Stimulated activated CD4-positive, alpha-beta T cell treated with anti-CD3 and anti-CD28 coated beads, Interleukin-2, amount 100 ng/mL, for 48 hours (primary cell): ENCODE results near the gene TIMM22.

Experiments used
- DNase-seq, 2 donors: peaks; one replicate each; pipeline ENCODE4 v3.0.0-alpha.2; 2020

Gene TIMM22

DNA sequence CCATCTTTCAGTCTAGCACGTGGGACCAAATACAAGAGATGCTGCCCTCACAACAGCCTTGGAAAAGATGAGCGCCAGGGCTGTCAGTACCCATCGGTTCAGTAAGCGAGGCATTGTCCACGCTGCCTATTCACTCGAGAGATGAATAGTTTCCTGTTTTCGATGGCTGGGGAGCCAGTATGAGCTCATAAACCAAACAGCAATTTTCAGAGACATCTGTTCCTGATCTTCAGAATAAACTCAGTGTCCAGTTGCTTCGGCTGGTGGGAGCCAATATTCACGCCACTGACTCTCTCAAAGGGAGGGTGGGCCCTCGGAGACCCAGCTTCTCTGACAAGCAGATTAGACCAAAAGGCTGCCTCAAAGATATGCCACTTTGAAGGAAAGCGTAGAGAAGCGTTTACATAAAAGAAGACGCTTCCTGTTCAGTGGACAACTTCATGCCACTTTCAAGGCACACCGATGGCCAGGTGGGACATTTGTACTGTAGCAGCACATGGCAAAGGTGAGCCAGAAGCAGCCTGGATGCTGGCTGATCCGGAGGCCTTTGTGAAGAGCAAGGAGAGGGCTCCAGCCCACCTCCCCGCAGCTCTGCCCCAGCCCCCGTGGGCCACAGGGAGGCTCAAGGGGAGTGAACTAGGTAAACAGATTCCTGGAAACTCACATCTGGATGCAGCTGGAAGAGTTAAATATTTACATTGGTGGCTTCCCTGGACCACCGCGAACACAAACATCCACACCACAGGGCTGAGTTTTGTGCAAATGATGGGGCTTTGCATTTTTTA is 6.0 kb downstream of the TIMM22 start:
- DNase-seq, result no peak

DNA sequence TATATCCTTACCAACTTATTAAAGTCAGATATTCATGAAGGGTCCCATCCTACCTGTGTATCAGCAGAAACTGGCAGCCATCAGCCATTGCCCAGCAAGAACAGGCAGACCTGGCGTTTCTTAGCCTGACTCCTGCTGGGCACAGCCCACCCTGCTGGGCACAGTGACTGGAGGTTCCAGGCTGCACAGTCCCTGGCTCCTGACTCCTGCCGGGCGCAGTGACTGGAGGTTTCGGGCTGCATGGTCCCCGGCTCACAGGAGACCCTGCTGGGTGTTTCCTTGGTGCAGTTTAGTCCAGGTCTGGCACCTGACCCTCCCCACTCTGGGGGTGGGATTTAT is 6.7 kb downstream of the TIMM22 start:
- no peak for DNase-seq

DNA sequence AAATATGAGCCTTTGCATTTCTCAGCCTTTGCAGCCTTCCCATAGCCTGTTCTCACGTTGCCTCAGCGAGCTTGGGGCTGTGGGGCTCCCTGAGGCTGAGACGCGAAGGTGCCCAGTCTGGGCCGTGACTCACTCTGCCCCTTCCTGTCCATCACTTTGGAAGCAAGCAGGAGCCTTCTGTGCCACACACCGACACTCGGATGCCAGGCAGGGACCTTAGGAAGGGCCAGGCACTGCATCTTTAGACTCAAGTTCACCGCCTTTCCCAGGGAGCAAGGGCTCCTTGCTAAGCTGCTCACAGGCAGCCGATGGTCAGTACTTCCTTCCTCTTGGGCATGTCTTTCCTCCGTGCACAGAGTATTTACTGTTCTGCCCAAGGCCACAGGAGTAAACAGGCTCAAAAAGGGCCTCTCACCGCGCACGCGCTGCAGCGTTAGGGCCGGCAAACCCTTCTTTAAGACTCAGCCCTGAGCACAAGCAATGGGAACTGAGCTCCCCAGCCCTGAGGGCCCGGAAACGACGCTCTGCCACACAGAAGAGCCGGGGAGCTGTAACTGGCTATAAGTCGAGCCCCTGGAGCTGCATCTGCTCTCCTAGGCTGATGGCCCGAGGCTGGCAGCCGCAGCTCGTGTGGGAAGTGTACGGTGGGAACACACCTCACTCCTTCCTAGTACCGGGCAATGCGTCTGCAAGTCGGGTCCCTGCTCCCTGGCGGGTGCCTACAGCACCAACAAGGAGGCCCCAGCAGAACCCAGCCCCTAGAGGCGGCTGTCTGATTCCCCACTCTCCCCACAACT is 7.2 kb downstream of the TIMM22 start:
- DNase-seq, result no peak

DNA sequence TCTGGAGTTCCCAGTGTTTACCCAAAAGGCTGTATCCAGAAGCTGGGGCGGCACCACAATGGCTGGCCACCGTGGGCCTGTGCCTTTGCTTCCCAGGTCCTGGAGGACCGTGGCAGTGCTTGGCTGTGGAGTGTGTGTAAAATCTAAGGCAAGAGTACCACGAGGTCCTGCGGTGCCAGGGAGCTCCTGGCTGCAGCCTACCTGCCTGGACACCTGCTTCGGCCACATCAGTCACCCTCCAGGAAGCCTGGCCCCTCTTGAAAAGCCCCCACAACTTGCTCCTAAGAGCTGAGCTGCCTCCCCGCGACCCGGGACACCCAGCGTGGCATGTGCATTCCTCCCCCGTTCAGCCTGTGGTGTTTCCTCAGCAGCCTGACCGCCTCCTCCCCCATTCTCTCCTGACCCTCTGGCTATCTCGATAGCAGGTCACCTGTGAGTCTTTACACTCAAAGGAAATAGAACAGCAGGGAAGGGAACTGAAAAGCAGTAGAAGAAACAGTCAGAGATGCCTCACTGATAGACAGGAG is 7.9 kb downstream of the TIMM22 start:
- DNase-seq, result no peak

DNA sequence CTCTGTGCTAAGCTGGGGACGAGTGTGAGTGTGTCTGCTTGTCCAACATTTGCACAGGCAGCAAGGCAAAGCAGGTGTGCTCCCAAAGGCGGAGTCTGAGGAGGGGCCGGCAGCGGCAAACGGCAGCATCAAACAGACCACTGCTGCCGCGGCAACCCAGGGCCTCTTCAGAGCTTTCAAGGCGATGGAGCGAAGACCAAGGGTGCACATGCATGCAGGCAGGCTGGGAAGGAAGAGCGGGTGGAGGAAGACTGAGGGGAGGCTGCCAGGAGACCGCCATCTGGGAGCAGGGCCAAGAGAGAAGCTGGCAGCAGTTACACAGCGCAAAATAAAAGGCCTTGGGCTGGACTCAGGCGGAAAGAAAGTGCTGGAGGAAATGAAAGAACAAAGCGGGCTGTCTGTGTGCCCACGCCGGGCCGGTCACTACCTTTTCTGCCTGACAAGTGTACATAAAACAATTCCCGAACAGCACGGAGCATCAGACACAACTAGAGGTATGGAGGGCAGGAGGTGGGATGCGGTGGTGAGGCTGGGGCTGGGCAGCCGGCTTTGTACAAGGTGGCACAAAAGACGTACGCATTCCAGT is 8.5 kb downstream of the TIMM22 start:
- no peak for DNase-seq

DNA sequence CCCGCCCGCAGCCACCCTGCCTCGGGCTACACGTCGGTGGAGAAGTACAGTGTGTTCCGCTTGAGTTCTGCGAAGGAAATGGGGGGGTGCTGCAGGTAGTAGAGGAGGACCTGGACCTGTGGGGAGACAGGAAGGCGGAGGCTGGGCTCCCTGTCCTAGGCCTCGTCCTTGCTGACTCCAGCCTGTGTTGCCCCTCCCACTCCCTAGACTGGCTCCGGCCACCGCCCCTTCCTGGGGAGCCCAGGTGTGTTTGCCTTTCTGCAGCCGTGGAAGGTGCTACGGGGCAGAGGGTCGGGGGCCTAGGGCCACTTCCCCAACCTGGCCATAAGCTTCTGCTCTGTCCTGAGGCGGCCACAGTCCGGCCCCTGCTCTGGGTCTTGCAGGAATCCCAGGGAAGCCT is 9.1 kb downstream of the TIMM22 start:
- DNase-seq, result no peak

DNA sequence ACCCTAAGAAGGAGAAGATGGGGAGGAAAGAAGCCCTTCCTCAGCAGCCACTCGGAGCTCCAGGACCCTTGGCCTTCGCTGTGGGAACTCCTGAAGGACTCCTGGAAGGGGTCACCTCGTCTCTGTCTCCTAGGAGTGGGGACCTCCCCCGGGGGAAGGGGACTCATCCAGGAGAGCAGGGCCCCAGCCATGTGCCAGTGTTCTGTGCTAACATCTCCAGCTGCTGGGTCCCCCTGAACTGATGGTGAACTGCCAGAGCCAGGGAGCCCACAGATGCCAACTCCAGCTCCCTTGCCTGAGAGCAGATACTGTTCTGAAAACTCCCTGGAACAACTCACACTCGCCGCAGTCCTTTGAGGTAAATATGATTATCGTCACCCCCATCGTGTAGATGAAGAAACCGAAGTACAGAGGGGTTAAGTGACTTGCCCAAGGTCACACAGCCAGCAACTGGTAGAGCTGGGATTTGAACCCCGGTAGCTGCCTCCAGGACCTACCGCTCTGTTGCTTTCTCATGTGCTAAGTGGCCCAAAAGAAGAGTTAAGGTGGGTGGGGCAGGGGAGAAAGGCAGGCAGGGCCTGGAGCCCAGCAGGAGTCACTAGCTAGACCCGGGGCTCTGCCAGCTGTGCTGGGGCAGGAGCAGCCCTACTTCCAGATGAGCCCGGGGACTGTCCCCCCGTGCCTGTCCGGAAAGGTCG is 10.5 kb downstream of the TIMM22 start:
- no peak for DNase-seq

DNA sequence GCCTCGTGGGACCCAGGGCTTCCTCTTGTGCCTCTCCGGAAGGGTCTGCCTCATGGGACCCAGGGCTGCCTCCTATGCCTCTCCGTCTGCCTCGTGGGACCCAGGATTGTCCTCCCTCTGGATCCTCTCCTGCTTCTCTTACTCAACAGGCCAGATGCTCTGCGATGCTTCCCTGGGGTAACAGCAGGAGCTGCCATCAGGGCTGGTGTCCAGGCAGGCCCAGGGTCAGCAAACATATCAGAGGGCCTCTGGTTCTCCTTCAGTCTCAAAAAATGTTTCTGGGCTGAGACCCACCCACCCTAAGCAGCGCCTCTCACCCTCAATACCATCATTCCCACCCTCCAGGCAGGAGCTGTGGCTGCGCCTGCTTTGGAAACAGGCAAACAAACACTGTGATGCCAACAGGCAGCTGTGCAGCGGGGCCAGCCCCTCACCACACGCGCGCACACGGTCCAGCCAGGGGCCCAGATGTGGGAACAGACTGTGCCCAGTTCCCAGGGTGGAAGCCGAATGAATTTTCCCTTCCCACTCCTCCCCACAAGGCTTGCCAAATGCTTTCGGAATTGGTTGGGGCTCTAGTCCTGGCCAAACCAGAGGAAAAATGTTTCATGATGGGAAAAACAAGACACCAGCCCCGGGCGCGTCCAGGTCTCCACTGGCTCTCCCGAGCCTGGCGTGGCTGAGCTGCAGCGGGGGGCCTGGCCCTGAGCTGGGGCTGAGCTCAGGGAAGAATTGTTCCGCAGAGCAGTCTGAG is 11.3 kb downstream of the TIMM22 start:
- DNase-seq, result no peak

DNA sequence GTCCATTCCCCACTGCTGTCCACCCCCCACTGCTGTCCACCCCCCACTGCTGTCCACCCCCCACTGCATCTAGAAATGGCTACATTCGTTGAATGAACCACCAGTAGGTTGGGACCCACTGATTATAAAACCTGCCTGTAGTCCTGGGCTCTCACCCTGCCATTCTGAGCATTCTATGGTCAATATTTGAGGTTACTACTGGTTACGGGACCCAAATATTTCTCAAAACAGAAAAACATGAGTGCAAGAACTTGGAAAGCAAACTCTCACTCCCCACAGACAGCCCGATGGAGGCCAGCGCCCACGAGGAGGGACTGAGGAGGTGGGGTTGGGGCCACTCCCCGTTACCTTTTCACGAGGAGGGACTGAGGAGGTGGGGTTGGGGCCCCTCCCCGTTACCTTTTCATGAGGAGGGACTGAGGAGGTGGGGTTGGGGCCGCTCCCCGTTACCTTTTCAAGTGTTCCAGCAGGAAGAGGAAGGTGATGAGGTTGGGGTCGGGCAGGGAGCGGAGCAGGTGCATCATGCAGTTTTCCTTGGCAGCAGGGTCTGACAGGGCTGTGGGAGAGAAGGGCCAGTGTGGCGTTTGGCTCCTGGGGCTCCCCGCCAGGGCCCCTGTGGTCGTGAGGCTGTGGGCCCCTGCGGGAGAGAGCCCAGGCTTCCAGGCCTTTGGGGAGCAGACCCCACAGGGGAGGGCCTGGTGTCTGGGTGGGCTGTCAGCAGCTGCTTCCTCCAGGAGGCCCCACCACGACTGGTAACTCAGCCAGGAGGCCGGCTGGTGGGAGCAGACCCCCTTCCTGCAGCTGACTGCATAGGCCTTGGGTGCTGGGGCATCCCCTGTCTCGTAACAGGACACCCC is 12.5 kb downstream of the TIMM22 start:
- DNase-seq, result no peak

DNA sequence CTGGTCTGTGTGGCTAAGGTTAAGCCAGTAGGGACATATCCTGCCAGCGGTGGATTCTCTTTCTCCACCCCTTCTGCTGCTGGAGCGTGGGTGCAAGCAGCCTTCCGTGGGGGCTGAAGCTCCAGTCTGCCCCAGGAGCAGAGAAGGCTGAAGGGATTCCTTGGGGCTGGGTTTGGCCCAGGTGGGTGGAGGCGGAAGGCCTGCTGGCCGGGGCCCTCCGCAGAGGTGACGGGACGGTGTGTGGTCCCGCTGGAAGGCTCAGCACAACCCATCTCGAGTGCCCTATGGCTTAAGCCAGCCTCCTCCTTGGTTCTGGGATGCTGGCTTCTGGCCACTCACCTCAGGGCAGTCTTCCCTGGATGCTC is 13.1 kb downstream of the TIMM22 start:
- DNase-seq, result no peak

DNA sequence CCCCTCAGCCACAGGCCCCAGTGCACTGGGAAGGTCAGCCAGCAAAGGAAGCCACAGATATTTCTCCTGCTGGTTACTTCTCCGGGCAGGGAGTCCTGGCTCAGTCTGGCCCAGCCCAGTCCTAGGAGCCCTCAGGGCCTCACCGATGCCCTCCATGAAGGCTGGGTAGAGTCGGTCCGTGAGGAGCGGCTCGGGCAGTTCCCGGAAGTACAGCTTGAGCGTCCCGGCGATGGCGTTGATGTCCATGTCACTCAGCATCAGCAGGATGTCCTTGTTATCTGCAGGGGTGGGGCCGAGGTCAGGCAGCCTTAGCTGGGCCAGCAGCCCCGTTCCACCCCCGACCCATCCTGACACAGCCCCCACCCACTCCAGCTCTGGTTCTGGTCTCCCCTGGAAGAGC is 13.7 kb downstream of the TIMM22 start:
- no peak for DNase-seq

DNA sequence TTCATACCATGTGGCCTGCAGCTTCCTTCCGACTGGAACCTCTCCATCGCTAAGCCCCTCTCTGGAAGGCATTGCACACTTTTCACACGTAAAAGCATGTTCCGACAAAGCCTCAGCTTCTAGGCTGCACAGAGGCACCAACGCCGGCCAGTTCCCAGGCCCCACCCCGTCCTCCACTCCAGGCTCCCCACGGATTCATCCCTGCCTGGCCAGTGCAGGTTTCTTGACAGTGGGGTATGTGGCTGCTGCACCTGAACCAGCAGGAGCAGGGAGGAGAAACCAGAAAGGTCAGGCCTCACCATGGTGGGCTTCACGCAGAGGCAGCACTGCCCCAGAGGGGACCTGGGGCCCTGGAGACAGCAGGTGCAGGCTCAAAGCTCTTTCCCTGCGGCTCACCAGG is 14.2 kb downstream of the TIMM22 start:
- no peak for DNase-seq

DNA sequence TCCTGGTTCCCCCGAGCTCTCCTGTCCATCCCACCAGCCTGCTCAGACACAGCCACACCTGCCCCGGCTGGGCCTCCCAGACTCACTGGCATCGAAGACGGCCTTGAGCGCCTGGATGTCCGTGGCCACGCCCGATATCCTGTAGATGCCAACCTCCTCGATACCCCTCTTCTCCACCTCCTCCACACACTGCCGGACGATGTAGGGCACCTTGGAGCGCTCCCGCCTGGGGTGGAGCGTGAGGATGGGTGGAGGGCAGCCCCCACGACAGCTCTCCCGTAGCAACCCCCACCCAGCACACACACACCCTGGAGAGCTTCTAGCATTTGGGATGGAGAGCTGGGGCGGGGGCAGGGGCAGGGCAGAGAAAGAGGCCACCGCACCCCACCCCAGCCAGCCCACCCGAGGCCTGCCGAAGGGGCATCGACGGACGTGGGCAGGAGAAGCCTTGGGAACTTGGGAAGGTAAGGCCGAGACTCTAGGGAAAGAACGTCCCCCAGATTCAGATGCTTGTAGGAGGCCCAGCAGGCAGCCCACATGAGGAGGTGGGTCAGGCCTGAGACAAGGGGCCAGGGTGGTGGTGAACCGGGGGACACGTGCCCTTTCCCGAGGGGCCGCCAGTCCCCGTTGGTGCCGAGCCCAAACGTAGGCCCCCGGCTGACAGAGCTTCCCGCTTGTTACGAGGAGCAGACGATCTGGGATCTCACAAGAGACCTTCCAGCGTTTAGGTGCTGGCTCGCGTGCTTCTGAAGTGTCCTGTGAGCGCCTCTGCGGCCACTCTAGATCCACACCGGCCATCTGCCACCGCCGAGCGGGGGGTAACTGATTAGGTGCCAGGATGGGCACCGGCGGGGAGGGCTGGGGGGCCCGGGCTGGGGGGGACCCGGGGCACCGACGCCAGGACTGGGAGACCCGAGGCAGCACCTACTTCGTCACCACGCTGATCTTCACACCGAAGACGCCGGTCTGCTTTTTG is 15.1 kb downstream of the TIMM22 start:
- DNase-seq, result no peak

DNA sequence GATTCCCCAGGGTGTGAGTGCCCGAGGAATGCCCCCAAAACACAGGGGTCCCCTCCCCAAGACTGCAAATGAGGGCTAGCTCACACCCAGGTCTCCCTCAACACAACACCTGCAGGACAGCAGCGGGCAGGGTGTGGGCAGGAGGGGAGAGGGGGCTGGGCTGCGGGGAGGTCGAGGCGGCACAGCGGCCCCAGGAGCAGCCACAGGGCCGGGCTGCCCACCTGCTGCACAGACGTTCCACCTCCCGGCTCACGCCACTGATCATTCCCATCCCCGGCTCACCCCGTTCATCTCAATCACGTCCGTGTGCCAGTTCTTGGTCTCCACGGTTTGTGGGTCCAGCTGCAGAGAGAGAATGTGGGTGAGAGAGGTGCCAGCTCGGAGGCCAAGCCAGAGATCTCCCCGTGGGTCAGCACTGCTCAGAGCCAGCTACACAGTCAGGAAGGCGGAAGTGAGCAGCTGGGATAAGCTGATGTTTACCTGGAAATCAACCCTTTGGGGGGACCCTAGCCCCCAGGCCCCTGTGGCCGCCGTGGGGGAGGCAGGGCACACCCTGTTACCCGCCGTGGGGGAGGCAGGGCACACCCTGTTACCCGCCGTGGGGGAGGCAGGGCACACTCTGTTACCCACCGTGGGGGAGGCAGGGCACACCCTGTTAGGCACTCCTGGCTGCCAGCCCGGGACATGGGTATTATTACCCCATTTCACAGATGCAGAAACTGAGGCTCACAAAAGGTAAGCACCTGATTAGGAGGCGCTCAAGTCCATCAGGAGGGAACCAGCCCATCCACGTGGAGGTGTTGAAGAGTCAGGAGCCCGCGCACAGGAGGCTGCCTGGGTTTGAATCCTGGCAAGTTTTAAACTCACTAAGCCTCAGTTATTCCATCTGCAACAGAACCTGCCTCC is 16.1 kb downstream of the TIMM22 start:
- no peak for DNase-seq

DNA sequence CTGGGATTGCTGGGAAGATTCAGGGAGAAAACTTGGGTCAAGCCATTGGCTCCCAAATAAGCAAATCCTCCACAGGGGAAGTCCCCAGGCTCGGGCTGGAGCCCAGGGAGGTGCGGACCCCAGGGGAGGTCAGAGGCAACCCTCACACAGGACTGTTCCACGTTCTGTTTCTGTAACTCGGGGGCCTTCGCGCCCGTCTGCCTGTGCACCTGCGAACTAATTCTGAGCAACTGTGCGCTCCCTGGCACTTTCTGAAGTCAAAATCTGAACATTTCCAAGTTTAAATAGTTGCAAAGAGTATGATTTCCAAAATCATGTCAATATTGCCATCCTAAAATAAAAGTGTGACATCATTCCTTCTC is 16.8 kb downstream of the TIMM22 start:
- DNase-seq, result no peak

DNA sequence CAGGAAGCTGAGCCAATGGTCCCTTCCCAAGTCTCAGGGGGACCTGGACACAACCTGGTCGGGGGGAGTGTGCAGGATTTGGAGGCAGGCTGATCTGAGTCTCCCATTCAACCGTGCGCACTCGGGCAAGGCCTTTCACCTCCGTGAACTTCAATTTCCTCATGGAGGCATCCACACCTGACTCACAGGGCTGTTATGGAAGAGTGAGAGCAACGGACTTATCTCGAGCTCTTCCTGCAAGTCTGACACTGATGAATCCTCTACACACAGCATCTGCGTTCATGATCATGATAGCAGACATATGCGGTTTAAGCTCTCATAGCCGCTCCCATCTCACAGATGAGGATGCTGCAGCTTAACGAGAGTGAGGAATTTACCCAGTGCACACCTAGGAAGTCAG is 21.6 kb downstream of the TIMM22 start:
- DNase-seq, result no peak

DNA sequence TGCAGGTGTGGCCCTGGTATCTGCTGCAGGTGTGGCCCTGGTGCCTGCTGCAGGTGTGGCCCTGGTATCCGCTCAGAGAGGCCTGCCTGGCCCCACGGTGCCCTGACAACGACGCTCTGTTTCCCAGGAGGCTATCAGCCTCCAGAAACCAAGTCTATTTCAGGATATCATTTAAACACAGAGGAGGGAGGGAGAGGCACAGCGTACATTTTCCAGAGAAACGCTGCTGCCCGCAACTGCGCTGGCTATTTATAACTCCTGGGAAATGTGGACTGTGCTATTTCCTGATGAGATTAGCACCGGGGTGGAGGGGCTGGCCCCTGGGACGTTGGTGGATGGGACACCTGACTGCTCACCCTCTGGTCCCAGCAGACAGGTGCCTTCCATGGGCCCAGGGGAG is 22.5 kb downstream of the TIMM22 start:
- DNase-seq, result no peak

DNA sequence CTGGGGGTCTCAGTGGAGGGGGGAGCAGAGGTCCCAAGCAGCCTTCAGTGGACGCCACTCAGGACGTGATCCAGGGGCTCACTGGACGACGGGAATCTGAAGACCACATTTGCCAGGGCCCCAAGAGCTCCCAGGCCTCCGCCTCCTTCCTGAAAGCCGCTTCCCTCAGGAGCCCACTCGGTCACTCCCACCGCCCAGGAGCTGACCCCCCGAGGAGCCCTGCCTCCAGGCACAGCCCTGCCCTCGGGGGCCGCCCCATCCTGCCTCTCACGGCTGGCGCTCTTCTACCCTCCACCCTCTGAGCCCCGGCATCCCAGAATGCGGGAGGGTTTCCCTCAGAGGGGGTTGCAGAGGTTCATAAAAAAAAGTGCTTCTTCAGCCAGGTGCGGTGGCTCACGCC is 24.2 kb downstream of the TIMM22 start:
- no peak for DNase-seq

DNA sequence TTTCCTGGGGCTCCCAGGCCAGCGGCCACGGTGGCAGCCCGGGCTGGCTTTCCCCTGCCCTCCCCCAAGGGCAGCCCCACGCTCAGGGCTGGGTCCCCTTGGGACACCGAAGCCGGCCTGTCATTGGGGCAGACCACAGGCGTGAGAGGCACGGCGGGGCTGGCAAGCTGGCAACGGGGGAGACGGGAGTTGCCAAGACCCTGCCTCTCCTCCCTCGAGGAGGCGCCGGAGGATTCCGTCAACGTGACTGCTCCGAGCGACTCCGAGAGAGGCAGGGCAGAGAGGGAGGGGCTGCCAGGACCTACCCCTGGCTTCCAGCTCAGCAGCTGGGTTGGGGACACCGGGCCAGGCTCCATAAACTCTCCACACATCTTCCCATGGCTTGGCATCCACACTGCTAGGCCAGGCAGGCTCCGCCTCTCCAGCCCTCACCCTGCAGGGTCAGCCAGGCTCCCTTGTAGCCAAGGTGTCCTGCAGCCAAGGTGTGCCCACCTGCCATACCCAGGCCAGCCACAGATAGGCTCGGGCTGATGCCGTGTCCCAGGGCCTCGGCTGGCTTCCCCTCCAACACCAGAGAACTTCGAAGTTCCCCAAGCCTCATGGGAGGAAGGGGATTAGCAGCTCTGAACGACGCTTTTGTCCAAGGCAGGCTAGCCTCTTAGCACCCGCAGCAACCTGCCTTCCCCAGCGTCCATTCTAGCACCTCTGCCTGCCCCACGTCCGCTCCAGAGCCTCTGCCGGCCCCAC is 25.5 kb downstream of the TIMM22 start:
- no peak for DNase-seq
